GM15510 (cell line): ENCODE data around the gene PPP3CA.

Source experiments
- POLR2A ChIP-seq: IDR thresholded peaks from 3 replicates; pipeline ENCODE4 v1.6.1; 2011; ENCODE audit warnings: borderline replicate concordance; ENCODE audit not compliant: insufficient read length; ENCODE audit errors: extremely low read depth

Gene PPP3CA

GRCh38 chr4:101147283-101147682 lies 200.0 kb downstream of the PPP3CA start:
- no peak for TF ChIP-seq POLR2A

GRCh38 chr4:101145021-101145420 lies 202.3 kb downstream of the PPP3CA start:
- TF ChIP-seq POLR2A: no peak

GRCh38 chr4:101142259-101142658 lies 205.1 kb downstream of the PPP3CA start:
- no peak for TF ChIP-seq POLR2A

- TF ChIP-seq POLR2A: no peak
Measured at GRCh38 chr4:101141855-101142254, 205.5 kb downstream of the PPP3CA start.

GRCh38 chr4:101141230-101141629 lies 206.1 kb downstream of the PPP3CA start:
- TF ChIP-seq POLR2A: no peak

GRCh38 chr4:101140228-101140627 lies 207.1 kb downstream of the PPP3CA start:
- TF ChIP-seq POLR2A: no peak

GRCh38 chr4:101136373-101137370 lies 210.7 kb downstream of the PPP3CA start:
- TF ChIP-seq POLR2A: no peak

- TF ChIP-seq POLR2A: no peak
Measured at GRCh38 chr4:101135371-101136010, 211.8 kb downstream of the PPP3CA start.

GRCh38 chr4:101128473-101128872 lies 218.9 kb downstream of the PPP3CA start:
- TF ChIP-seq POLR2A: no peak

- no peak for TF ChIP-seq POLR2A
Measured at GRCh38 chr4:101127176-101127790, 220.0 kb downstream of the PPP3CA start.

GRCh38 chr4:101126059-101126458 lies 221.3 kb downstream of the PPP3CA start:
- TF ChIP-seq POLR2A: no peak

GRCh38 chr4:101125045-101125942 lies 222.0 kb downstream of the PPP3CA start:
- no peak for TF ChIP-seq POLR2A

GRCh38 chr4:101123231-101123630 lies 224.1 kb downstream of the PPP3CA start:
- no peak for TF ChIP-seq POLR2A

GRCh38 chr4:101122019-101122418 lies 225.3 kb downstream of the PPP3CA start:
- TF ChIP-seq POLR2A: no peak
